ENCODE measurements around the gene RNASEH2A. TPM values are rescaled to one million over a fixed set of nuclear protein-coding genes. Genes with fewer than 3 reads are reported as not detected.
A peak's percentile ranks its signal among the peaks of the same experiment; 100 is the strongest.
"Not testable (repeated sequence)": the region's sequence is repeated elsewhere in the genome, so short reads cannot be mapped to it uniquely, and the experiment has no call there.

Gene RNASEH2A
- total RNA-seq, 2 donors from 2014 or later, result 20.8 to 63.5 TPM

GRCh38 chr19:12793290-12794195 lies 12.8 kb upstream of the RNASEH2A start:
- Mint-ChIP-seq H3K9me3 (no peaks in the 10 kb centered on the region), H3K4me1 (ENCODE audit: low read depth in 2 of 2) (peaks cover 36 to 37% of the 10 kb centered on the region in 2 donors), H3K27me3 (no peaks in the 10 kb centered on the region), H3K36me3 (no peaks in the 10 kb centered on the region), H3K27ac (peak overlapping the region; percentile 90 to 98), H3K4me3 (peak overlapping the region; percentile 97)
- DNase-seq (ENCODE audit: low spot score) (peak; percentile 97), ATAC-seq (peak; percentile 61 to 66)

- Mint-ChIP-seq H3K27ac (peak overlapping the region; percentile 87 to 90), H3K9me3 (no peaks in the 10 kb centered on the region), H3K36me3 (no peaks in the 10 kb centered on the region), H3K4me3 (peak overlapping the region; percentile 79), H3K4me1 (ENCODE audit: low read depth in 2 of 2) (peaks cover 29 to 30% of the 10 kb centered on the region in 2 donors), H3K27me3 (no peaks in the 10 kb centered on the region)
- ATAC-seq (no peak), DNase-seq (ENCODE audit: low spot score) (no peak)
Observed at GRCh38 chr19:12794196-12794941, 12.0 kb upstream of the RNASEH2A start.

- Mint-ChIP-seq H3K4me1 (ENCODE audit: low read depth in 2 of 2) (peaks cover 29 to 30% of the 10 kb centered on the region in 2 donors), H3K27ac (peak overlapping the region; percentile 87 to 90), H3K4me3 (peak overlapping the region; percentile 79), H3K9me3 (no peaks in the 10 kb centered on the region), H3K27me3 (no peaks in the 10 kb centered on the region), H3K36me3 (no peaks in the 10 kb centered on the region)
- ATAC-seq (no peak), DNase-seq (ENCODE audit: low spot score) (no peak)
Observed at GRCh38 chr19:12794971-12795381, 11.4 kb upstream of the RNASEH2A start.

- H3K4me1 Mint-ChIP-seq (ENCODE audit: low read depth in 2 of 2), result peaks cover 18 to 24% of the 10 kb centered on the region in 2 donors
- H3K27me3 Mint-ChIP-seq, result no peaks in the 10 kb centered on the region
- H3K27ac Mint-ChIP-seq, result peak overlapping the region; percentile 24 to 68
- DNase-seq (ENCODE audit: low spot score) (peak; percentile 79), ATAC-seq (no peak)
- H3K4me3 Mint-ChIP-seq, result peak overlapping the region; percentile 74
- no peaks in the 10 kb centered on the region for H3K9me3 Mint-ChIP-seq
- no peaks in the 10 kb centered on the region for H3K36me3 Mint-ChIP-seq
Observed at GRCh38 chr19:12796146-12797071, 10.0 kb upstream of the RNASEH2A start.

GRCh38 chr19:12797141-12797587 lies 9.2 kb upstream of the RNASEH2A start:
- no peak for DNase-seq (ENCODE audit: low spot score)
- no peak overlapping the region for H3K27ac Mint-ChIP-seq
- no peaks in the 10 kb centered on the region for H3K27me3 Mint-ChIP-seq
- no peaks in the 10 kb centered on the region for H3K36me3 Mint-ChIP-seq
- no peak for ATAC-seq
- H3K4me3 Mint-ChIP-seq, result no peak overlapping the region
- H3K9me3 Mint-ChIP-seq, result no peaks in the 10 kb centered on the region
- H3K4me1 Mint-ChIP-seq (ENCODE audit: low read depth in 2 of 2), result peaks cover 19 to 26% of the 10 kb centered on the region in 2 donors

GRCh38 chr19:12797607-12798006 lies 8.8 kb upstream of the RNASEH2A start:
- H3K36me3 Mint-ChIP-seq; H3K27me3 Mint-ChIP-seq; H3K9me3 Mint-ChIP-seq; DNase-seq (ENCODE audit: low spot score); ATAC-seq; H3K27ac Mint-ChIP-seq; H3K4me3 Mint-ChIP-seq: not testable (repeated sequence)
- peaks cover 23 to 30% of the 10 kb centered on the region in 2 donors for H3K4me1 Mint-ChIP-seq (ENCODE audit: low read depth in 2 of 2)

GRCh38 chr19:12799742-12800465 lies 6.5 kb upstream of the RNASEH2A start:
- H3K27me3 Mint-ChIP-seq, result no peaks in the 10 kb centered on the region
- no peak for ATAC-seq
- H3K36me3 Mint-ChIP-seq, result no peaks in the 10 kb centered on the region
- peak overlapping the region; percentile 77 for H3K4me3 Mint-ChIP-seq
- H3K4me1 Mint-ChIP-seq (ENCODE audit: low read depth in 2 of 2), result peaks cover 17 to 22% of the 10 kb centered on the region in 2 donors
- no peak for DNase-seq (ENCODE audit: low spot score)
- no peak overlapping the region for H3K27ac Mint-ChIP-seq
- no peaks in the 10 kb centered on the region for H3K9me3 Mint-ChIP-seq

- peak overlapping the region; percentile 35 to 41 for H3K27ac Mint-ChIP-seq
- H3K36me3 Mint-ChIP-seq, result no peaks in the 10 kb centered on the region
- H3K4me1 Mint-ChIP-seq (ENCODE audit: low read depth in 2 of 2), result peaks cover 17 to 22% of the 10 kb centered on the region in 2 donors
- H3K4me3 Mint-ChIP-seq, result peak overlapping the region; percentile 77
- no peaks in the 10 kb centered on the region for H3K9me3 Mint-ChIP-seq
- DNase-seq (ENCODE audit: low spot score), result no peak
- H3K27me3 Mint-ChIP-seq, result no peaks in the 10 kb centered on the region
- no peak for ATAC-seq
Observed at GRCh38 chr19:12800466-12800770, 6.0 kb upstream of the RNASEH2A start.

GRCh38 chr19:12800923-12801465 lies 5.4 kb upstream of the RNASEH2A start:
- Mint-ChIP-seq H3K9me3 (no peaks in the 10 kb centered on the region), H3K27me3 (no peaks in the 10 kb centered on the region), H3K4me3 (peak overlapping the region; percentile 77), H3K4me1 (ENCODE audit: low read depth in 2 of 2) (peaks cover 15 to 18% of the 10 kb centered on the region in 2 donors), H3K27ac (peak overlapping the region; percentile 35 to 41), H3K36me3 (no peaks in the 10 kb centered on the region)
- ATAC-seq (peak; percentile 44 to 60), DNase-seq (ENCODE audit: low spot score) (no peak)

- Mint-ChIP-seq H3K27ac (peak within 1 kb of the TSS; percentile 35 to 41), H3K27me3 (no peaks in the 10 kb centered on the region), H3K36me3 (no peaks in the 10 kb centered on the region), H3K4me3 (peak within 1 kb of the TSS; percentile 77), H3K9me3 (no peaks in the 10 kb centered on the region), H3K4me1 (ENCODE audit: low read depth in 2 of 2) (peaks cover 15 to 19% of the 10 kb centered on the region in 2 donors)
- ATAC-seq (peak; percentile 79 to 82), DNase-seq (ENCODE audit: low spot score) (peak; percentile 80)
Observed at GRCh38 chr19:12801466-12802266, 4.7 kb upstream of the RNASEH2A start, which contains the start of the genes PRDX2 and THSD8. TSS of gene PRDX2 (minus strand) at chr19:12801800. CDS start at chr19:12801261, 539 bp downstream. TSS of gene THSD8 (plus strand) at chr19:12802069. CDS start at chr19:12802072, 3 bp downstream.

- H3K36me3 Mint-ChIP-seq, result no peaks in the 10 kb centered on the region
- no peaks in the 10 kb centered on the region for H3K9me3 Mint-ChIP-seq
- H3K4me3 Mint-ChIP-seq, result peak overlapping the region; percentile 77
- H3K27ac Mint-ChIP-seq, result no peak overlapping the region
- no peak for DNase-seq (ENCODE audit: low spot score)
- peaks cover 19 to 23% of the 10 kb centered on the region in 2 donors for H3K4me1 Mint-ChIP-seq (ENCODE audit: low read depth in 2 of 2)
- H3K27me3 Mint-ChIP-seq, result no peaks in the 10 kb centered on the region
- no peak for ATAC-seq
Observed at GRCh38 chr19:12802267-12803106, 3.9 kb upstream of the RNASEH2A start.
